Stimulated activated CD8-positive, alpha-beta memory T cell treated with anti-CD3 and anti-CD28 coated beads, Interleukin-15, amount 100 ng/mL, for 4 hours (primary cell): ENCODE data around the gene IRAG1.

Experiments used
- DNase-seq, 2 donors: peaks; one replicate each; pipeline ENCODE4 v3.0.0-alpha.2; 2020; ENCODE audit warnings: low read depth in 2 of 2

IRAG1 gene

GRCh38 chr11:10693509-10694081, at the start of gene IRAG1:
Gene IRAG1, minus strand, starts transcription at chr11:10693755. Its CDS starts 153 bp downstream, at chr11:10693602.
- no peak for DNase-seq

- DNase-seq: no peak
These were observed 49.1 kb upstream of the IRAG1 start for GRCh38 chr11:10742460-10743208.

- DNase-seq: peak; percentile 66 to 67
These were observed 42.2 kb upstream of the IRAG1 start for GRCh38 chr11:10735481-10736475.

- DNase-seq: no peak
These were observed 37.6 kb upstream of the IRAG1 start for GRCh38 chr11:10731064-10731680.

- DNase-seq: no peak
These were observed 36.6 kb upstream of the IRAG1 start for GRCh38 chr11:10730151-10730550.

GRCh38 chr11:10728789-10729472, 35.4 kb upstream of the IRAG1 start:
- no peak for DNase-seq

GRCh38 chr11:10728154-10728553, 34.6 kb upstream of the IRAG1 start:
- DNase-seq: no peak

GRCh38 chr11:10727146-10727851, 33.7 kb upstream of the IRAG1 start:
- no peak for DNase-seq

GRCh38 chr11:10725907-10726253, 32.3 kb upstream of the IRAG1 start:
- no peak for DNase-seq

GRCh38 chr11:10725114-10725906, 31.8 kb upstream of the IRAG1 start:
- no peak for DNase-seq

GRCh38 chr11:10722307-10722706, 28.8 kb upstream of the IRAG1 start:
- no peak for DNase-seq

GRCh38 chr11:10720881-10721376, 27.4 kb upstream of the IRAG1 start:
- DNase-seq: no peak

GRCh38 chr11:10719616-10720015, 26.1 kb upstream of the IRAG1 start:
- no peak for DNase-seq

GRCh38 chr11:10716543-10717259, 23.1 kb upstream of the IRAG1 start:
- no peak for DNase-seq

GRCh38 chr11:10716122-10716521, 22.6 kb upstream of the IRAG1 start:
- no peak for DNase-seq

- DNase-seq: no peak
These were observed 22.0 kb upstream of the IRAG1 start for GRCh38 chr11:10715571-10715970.

- no peak for DNase-seq
These were observed 15.9 kb upstream of the IRAG1 start for GRCh38 chr11:10709299-10710086.

GRCh38 chr11:10708131-10708530, 14.6 kb upstream of the IRAG1 start:
- DNase-seq: no peak
